ENCODE measurements around the gene ADARB2.

GRCh38 chr10:1196656-1197055, 540.7 kb downstream of the ADARB2 start:
- TF ChIP-seq CTCF (IDR thresholded peaks at IDR 0.05) (no peak), POLR2A (IDR thresholded peaks at IDR 0.05) (no peak)
